Right lobe of liver (tissue), 4 donors: Measurements from ENCODE around the gene TRIO.

ENCODE experiments used
- POLR2A ChIP-seq: fragments of 450-650 bp; IDR thresholded peaks from one replicate; pipeline ENCODE4 v1.6.1; 2017; ENCODE audit warnings: antibody characterized with exemption, mild to moderate bottlenecking
- TF ChIP-seq, protein P1 (sequence below), 4 donors: fragments of 200-600 bp in 3 of 4; fragments of 450-650 bp in 1 of 4; IDR thresholded peaks; one replicate each; pipeline versions ENCODE4 v1.5.1 to v1.8.0; 2016 to 2022; ENCODE audit warnings: antibody characterized with exemption in 4 of 4, mild to moderate bottlenecking in 2 of 4
- donor health status: DM: no; HTN: no; CAD: no.
- donor health status: DM: no; HTN: no; CAD: no.
- donor health status: DM: no; HTN: yes; CAD: no.

DNA sequence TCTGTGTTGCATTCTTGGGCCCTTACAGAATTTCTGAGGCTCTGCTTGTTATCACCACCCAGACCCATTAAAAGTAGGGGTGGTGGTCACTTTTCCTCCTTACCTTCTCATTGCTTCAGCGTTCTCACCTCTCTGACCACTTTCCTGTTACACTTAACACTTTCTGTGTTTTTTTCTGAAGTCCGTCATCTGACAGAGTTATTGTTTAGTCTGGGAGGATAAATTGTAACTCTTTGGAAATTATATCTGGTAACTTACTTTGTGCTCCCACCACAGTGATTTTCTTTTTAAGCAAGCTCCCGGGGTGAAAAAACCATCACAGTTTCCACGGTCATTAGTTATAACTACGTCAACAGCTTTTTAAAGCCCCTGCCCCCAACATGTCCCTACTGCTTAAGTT, 227.2 kb downstream of the TRIO start:
- TF ChIP-seq, protein P1, sequence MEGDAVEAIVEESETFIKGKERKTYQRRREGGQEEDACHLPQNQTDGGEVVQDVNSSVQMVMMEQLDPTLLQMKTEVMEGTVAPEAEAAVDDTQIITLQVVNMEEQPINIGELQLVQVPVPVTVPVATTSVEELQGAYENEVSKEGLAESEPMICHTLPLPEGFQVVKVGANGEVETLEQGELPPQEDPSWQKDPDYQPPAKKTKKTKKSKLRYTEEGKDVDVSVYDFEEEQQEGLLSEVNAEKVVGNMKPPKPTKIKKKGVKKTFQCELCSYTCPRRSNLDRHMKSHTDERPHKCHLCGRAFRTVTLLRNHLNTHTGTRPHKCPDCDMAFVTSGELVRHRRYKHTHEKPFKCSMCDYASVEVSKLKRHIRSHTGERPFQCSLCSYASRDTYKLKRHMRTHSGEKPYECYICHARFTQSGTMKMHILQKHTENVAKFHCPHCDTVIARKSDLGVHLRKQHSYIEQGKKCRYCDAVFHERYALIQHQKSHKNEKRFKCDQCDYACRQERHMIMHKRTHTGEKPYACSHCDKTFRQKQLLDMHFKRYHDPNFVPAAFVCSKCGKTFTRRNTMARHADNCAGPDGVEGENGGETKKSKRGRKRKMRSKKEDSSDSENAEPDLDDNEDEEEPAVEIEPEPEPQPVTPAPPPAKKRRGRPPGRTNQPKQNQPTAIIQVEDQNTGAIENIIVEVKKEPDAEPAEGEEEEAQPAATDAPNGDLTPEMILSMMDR (IDR thresholded peaks at IDR 0.05), result no peak
- no peak for TF ChIP-seq POLR2A
